Endothelial cell of umbilical vein (primary cell): ENCODE results near the gene LGALS7. TPM values are rescaled to one million over a fixed set of nuclear protein-coding genes. Genes with fewer than 3 reads are reported as not detected.

Experiments
- BruUV-seq: library from RNA; stranded (reverse); fragments of 400-500 nt; replicated peaks from 2 replicates; lab custom pipeline; 2021; lab: Mats Ljungman, UMichigan
- CTCF ChIA-PET: fragments of 300-600, 350-600 bp; sonication (Branson Sonifier 250); formaldehyde crosslinking; loops from one replicate; lab custom pipeline; 2021; ENCODE audit warnings: antibody characterized with exemption, inconsistent platforms; lab: Charles Lee
- POLR2A ChIA-PET: fragments of 300-600, 350-600 bp; sonication (Branson Sonifier 250); formaldehyde crosslinking; loops from one replicate; lab custom pipeline; 2021; ENCODE audit warnings: antibody characterized with exemption, inconsistent platforms; lab: Charles Lee
- DNase-seq: peaks from one replicate; pipeline ENCODE4 v3.0.0-alpha.2; 2011; ENCODE audit warnings: low read depth, low spot score
- FAIRE-seq: peaks from 2 replicates; lab custom pipeline; 2011; peaks lifted over from hg19 to GRCh38; lab: Jason Lieb, UNC
- H2AFZ ChIP-seq: 2 replicates; pipeline ENCODE4 v1.6.0; 2012; ENCODE audit warnings: low read depth, low read length, control low read depth, inconsistent platforms
- H3K27ac ChIP-seq: 2 replicates; pipeline ENCODE4 v1.5.1; 2011; ENCODE audit warnings: low read depth, mild to moderate bottlenecking, control low read depth, low read length, moderate library complexity; ENCODE audit not compliant: insufficient read depth
- H3K27me3 ChIP-seq, 2 experiments: 2 replicates each; pipeline versions ENCODE4 v1.6.0 to v1.6.1; 2011; ENCODE audit warnings: low read length in 2 of 2, mixed read lengths in 1 of 2; ENCODE audit not compliant: control insufficient read depth in 2 of 2, insufficient read depth in 2 of 2
- H3K36me3 ChIP-seq, 2 experiments: 2 replicates in 1 of 2; 3 replicates in 1 of 2; pipeline ENCODE4 v1.5.1; 2011; ENCODE audit warnings: low read length in 2 of 2, mild to moderate bottlenecking in 1 of 2, moderate library complexity in 1 of 2; ENCODE audit not compliant: control insufficient read depth in 2 of 2, insufficient read depth in 2 of 2; ENCODE audit errors: extremely low read depth in 1 of 2
- H3K4me1 ChIP-seq: 3 replicates; pipeline ENCODE4 v1.5.1; 2011; ENCODE audit warnings: mild to moderate bottlenecking, low read length; ENCODE audit not compliant: control insufficient read depth, insufficient read depth; ENCODE audit errors: extremely low read depth
- H3K4me2 ChIP-seq: 2 replicates; pipeline ENCODE4 v1.6.1; 2011; ENCODE audit warnings: low read length, control low read depth, mixed read lengths; ENCODE audit not compliant: insufficient read depth
- H3K4me3 ChIP-seq, 3 experiments: fragments of 200-600 bp in 1 of 3; sonication (generic), shearing (Covaris generic) in 1 of 3; replicated peaks in 1 of 3; 2 replicates each; pipeline ENCODE4 v1.5.1; 2011 to 2016; ENCODE audit warnings: control low read depth in 3 of 3, low read length in 3 of 3, mild to moderate bottlenecking in 2 of 3, inconsistent platforms in 1 of 3, low read depth in 1 of 3, moderate library complexity in 1 of 3; ENCODE audit not compliant: insufficient read depth in 1 of 3
- H3K79me2 ChIP-seq: 2 replicates; pipeline ENCODE4 v1.6.0; 2012; ENCODE audit warnings: low read length, inconsistent platforms; ENCODE audit not compliant: control insufficient read depth, insufficient read depth
- H3K9ac ChIP-seq: replicated peaks from 2 replicates; pipeline ENCODE3; 2011; ENCODE audit warnings: low read length, control low read depth; ENCODE audit not compliant: insufficient read depth; ENCODE audit errors: extremely low read depth
- H3K9me1 ChIP-seq: replicated peaks from 3 replicates; pipeline ENCODE4 v1.6.0; 2011; ENCODE audit warnings: mild to moderate bottlenecking, low read length; ENCODE audit not compliant: control insufficient read depth, insufficient read depth; ENCODE audit errors: extremely low read depth
- H3K9me3 ChIP-seq: replicated peaks from 2 replicates; pipeline ENCODE4 v1.5.1; 2012; ENCODE audit warnings: low read length, inconsistent platforms; ENCODE audit not compliant: control insufficient read depth, insufficient read depth
- H4K20me1 ChIP-seq: replicated peaks from 2 replicates; pipeline ENCODE3; 2011; ENCODE audit warnings: mild to moderate bottlenecking, low read length; ENCODE audit not compliant: control insufficient read depth, insufficient read depth; ENCODE audit errors: extremely low read depth
- EZH2 ChIP-seq: IDR thresholded peaks from 2 replicates; pipeline ENCODE4 v1.6.1; 2012; ENCODE audit warnings: borderline replicate concordance, low read depth, mild to moderate bottlenecking, moderate library complexity, low read length, inconsistent platforms; ENCODE audit not compliant: severe bottlenecking
- FOS ChIP-seq: IDR thresholded peaks from 2 replicates; pipeline ENCODE4 v1.6.1; 2011; ENCODE audit warnings: mild to moderate bottlenecking, low read length, moderate library complexity, borderline replicate concordance; ENCODE audit not compliant: insufficient read depth
- GATA2 ChIP-seq: IDR thresholded peaks from 2 replicates; pipeline ENCODE4 v1.7.0; 2011; ENCODE audit warnings: low read depth, mild to moderate bottlenecking, moderate library complexity, mixed read lengths, low read length; ENCODE audit not compliant: insufficient read length, insufficient read depth
- JUN ChIP-seq: IDR thresholded peaks from 2 replicates; pipeline ENCODE4 v1.6.1; 2011; ENCODE audit warnings: borderline replicate concordance, low read depth; ENCODE audit not compliant: insufficient read length, insufficient read depth
- MYC ChIP-seq: IDR thresholded peaks from one replicate; pipeline ENCODE4 v1.6.1; 2011; ENCODE audit warnings: mild to moderate bottlenecking, low read depth, low read length
- dilution Hi-C: fragments of 300-500 bp; cut with MboI; formaldehyde crosslinking; loops from one replicate; pipeline ENCODE4 v1.15.0; 2019; ENCODE audit warnings: low sequenced_read_pairs; ENCODE audit not compliant: extremely low pct_ligation_motif_present
- intact Hi-C: fragments of 100-400 bp; cut with micrococcal nuclease; formaldehyde crosslinking; loops from one replicate; pipeline ENCODE4 v1.10.0; 2022
- polyA plus RNA-seq, 4 experiments: library from polyadenylated mRNA; depleted of rRNA in 3 of 4; stranded (reverse) in 3 of 4; unstranded in 1 of 4; fragments of >200 nt; gene quantifications; 2 replicates each; pipeline versions ENCODE4 v1.2.1 to v1.2.3, GENCODE V29; 2011 to 2012; ENCODE audit warnings: missing spikeins in 1 of 4
- total RNA-seq: library from RNA; stranded (reverse); gene quantifications from 2 replicates; pipeline ENCODE4 v1.2.3, GENCODE V29; 2021
- TF ChIP-seq, protein P1 (sequence below), 2 donors: IDR thresholded peaks; 1 replicate in 1 of 2; 2 replicates in 1 of 2; pipeline ENCODE4 v1.5.1; 2011; ENCODE audit warnings: low read length in 2 of 2, mild to moderate bottlenecking in 2 of 2, moderate library complexity in 2 of 2, control low read depth in 1 of 2, inconsistent platforms in 1 of 2, low read depth in 1 of 2; ENCODE audit not compliant: insufficient read depth in 1 of 2; ENCODE audit errors: extremely low read depth in 1 of 2
- TF ChIP-seq, protein P2 (sequence below): IDR thresholded peaks from 2 replicates; pipeline ENCODE4 v1.6.1; 2011; ENCODE audit not compliant: insufficient read depth, insufficient read length

The LGALS7 gene
- total and polyA plus RNA-seq, 2 donors (not counting 3 experiments of a cell fraction or from before 2014, with no cell fraction given) = not detected

- intact Hi-C loops (no loop called here), dilution Hi-C loops (no loop called here)
- Histone ChIP-seq H3K4me3 (no peak overlapping the region), H3K9me1 (no peaks in the 10 kb centered on the region), H3K79me2 (no peaks in the 10 kb centered on the region), H3K36me3 (peaks cover 12 to 33% of the 10 kb centered on the region in 2 experiments), H4K20me1 (no peaks in the 10 kb centered on the region), H3K9me3 (no peaks in the 10 kb centered on the region), H3K27me3 (no peaks in the 10 kb centered on the region), H2AFZ (no peak overlapping the region), H3K27ac (no peak overlapping the region), H3K4me2 (no peak overlapping the region), H3K4me1 (peaks cover 17% of the 10 kb centered on the region), H3K9ac (no peak overlapping the region)
- no TSS peak for BruUV-seq
- no peak for FAIRE-seq
- ChIA-PET CTCF (interaction anchor here (1.1 to 1.2 kb wide), 2 partner anchors 169 to 199 kb away, joined by 3 to 4 read pairs; partner anchors contain the start of genes MRPS12, NFKBIB, SARS2 and SIRT2), POLR2A (no interaction called here)
- DNase-seq = no peak
- TF ChIP-seq, protein P1, sequence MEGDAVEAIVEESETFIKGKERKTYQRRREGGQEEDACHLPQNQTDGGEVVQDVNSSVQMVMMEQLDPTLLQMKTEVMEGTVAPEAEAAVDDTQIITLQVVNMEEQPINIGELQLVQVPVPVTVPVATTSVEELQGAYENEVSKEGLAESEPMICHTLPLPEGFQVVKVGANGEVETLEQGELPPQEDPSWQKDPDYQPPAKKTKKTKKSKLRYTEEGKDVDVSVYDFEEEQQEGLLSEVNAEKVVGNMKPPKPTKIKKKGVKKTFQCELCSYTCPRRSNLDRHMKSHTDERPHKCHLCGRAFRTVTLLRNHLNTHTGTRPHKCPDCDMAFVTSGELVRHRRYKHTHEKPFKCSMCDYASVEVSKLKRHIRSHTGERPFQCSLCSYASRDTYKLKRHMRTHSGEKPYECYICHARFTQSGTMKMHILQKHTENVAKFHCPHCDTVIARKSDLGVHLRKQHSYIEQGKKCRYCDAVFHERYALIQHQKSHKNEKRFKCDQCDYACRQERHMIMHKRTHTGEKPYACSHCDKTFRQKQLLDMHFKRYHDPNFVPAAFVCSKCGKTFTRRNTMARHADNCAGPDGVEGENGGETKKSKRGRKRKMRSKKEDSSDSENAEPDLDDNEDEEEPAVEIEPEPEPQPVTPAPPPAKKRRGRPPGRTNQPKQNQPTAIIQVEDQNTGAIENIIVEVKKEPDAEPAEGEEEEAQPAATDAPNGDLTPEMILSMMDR (IDR thresholded peaks at IDR 0.05; ENCODE audit: extremely low read depth in 1 of 2, insufficient read depth in 1 of 2, low read depth in 1 of 2, low read length in 2 of 2) = no peak
- no peak for TF ChIP-seq EZH2
- no peak for TF ChIP-seq FOS
- no peak for TF ChIP-seq JUN
- TF ChIP-seq, protein P2, sequence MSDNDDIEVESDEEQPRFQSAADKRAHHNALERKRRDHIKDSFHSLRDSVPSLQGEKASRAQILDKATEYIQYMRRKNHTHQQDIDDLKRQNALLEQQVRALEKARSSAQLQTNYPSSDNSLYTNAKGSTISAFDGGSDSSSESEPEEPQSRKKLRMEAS = no peak
- TF ChIP-seq MYC = no peak
- no peak for TF ChIP-seq GATA2
These were observed 42.4 kb downstream of the LGALS7 start for GRCh38 chr19:38730731-38731589.
